Measurements from ENCODE around the gene BLVRB.

BLVRB gene

GRCh38 chr19:40423938-40424337, 41.6 kb downstream of the BLVRB start:
- no peak for TF ChIP-seq CTCF (IDR thresholded peaks at IDR 0.05; ENCODE audit: unreplicated experiment in 3 of 3)
- Mint-ChIP-seq H3K4me3 (peak overlapping the region; percentile 67 to 97 (median 95)), H3K27me3 (ENCODE audit: low read depth) (no peaks in the 10 kb centered on the region), H3K9me3 (no peaks in the 10 kb centered on the region), H3K36me3 (ENCODE audit: low read depth) (peaks cover 6% of the 10 kb centered on the region), H3K4me1 (peaks cover 28% of the 10 kb centered on the region), H3K27ac (peak overlapping the region; percentile 97 to 100 (median 97))

GRCh38 chr19:40422748-40423566, 42.6 kb downstream of the BLVRB start:
- TF ChIP-seq CTCF (IDR thresholded peaks at IDR 0.05; ENCODE audit: unreplicated experiment in 3 of 3) = no peak
- peak overlapping the region; percentile 34 to 83 (median 78) for H3K4me3 Mint-ChIP-seq
- H3K4me1 Mint-ChIP-seq = peaks cover 33% of the 10 kb centered on the region
- no peaks in the 10 kb centered on the region for H3K9me3 Mint-ChIP-seq
- peaks cover 6% of the 10 kb centered on the region for H3K36me3 Mint-ChIP-seq (ENCODE audit: low read depth)
- H3K27ac Mint-ChIP-seq = peak overlapping the region; percentile 83 to 99 (median 98)
- H3K27me3 Mint-ChIP-seq (ENCODE audit: low read depth) = no peaks in the 10 kb centered on the region

- H3K27me3 Mint-ChIP-seq (ENCODE audit: low read depth) = no peaks in the 10 kb centered on the region
- peaks cover 39% of the 10 kb centered on the region for H3K4me1 Mint-ChIP-seq
- no peaks in the 10 kb centered on the region for H3K9me3 Mint-ChIP-seq
- H3K4me3 Mint-ChIP-seq = peak overlapping the region; percentile 34 to 83 (median 78)
- H3K27ac Mint-ChIP-seq = peak overlapping the region; percentile 98 to 99 (median 99)
- H3K36me3 Mint-ChIP-seq (ENCODE audit: low read depth) = peaks cover 6% of the 10 kb centered on the region
- TF ChIP-seq CTCF (IDR thresholded peaks at IDR 0.05; ENCODE audit: unreplicated experiment in 3 of 3) = no peak
Measured at GRCh38 chr19:40421993-40422747, 43.4 kb downstream of the BLVRB start.

GRCh38 chr19:40420766-40421765, 44.5 kb downstream of the BLVRB start:
- Mint-ChIP-seq H3K36me3 (ENCODE audit: low read depth) (peaks cover 6% of the 10 kb centered on the region), H3K27ac (peak overlapping the region; percentile 98 to 99 (median 99)), H3K27me3 (ENCODE audit: low read depth) (no peaks in the 10 kb centered on the region), H3K4me1 (peaks cover 41% of the 10 kb centered on the region), H3K9me3 (no peaks in the 10 kb centered on the region), H3K4me3 (peak overlapping the region; percentile 79 to 86 (median 83))
- peak; percentile 91 to 98 (median 96) for TF ChIP-seq CTCF (IDR thresholded peaks at IDR 0.05; ENCODE audit: unreplicated experiment in 3 of 3)

- Mint-ChIP-seq H3K9me3 (no peaks in the 10 kb centered on the region), H3K36me3 (ENCODE audit: low read depth) (peaks cover 6% of the 10 kb centered on the region), H3K27me3 (ENCODE audit: low read depth) (no peaks in the 10 kb centered on the region), H3K4me1 (peaks cover 46% of the 10 kb centered on the region), H3K27ac (peak overlapping the region; percentile 98 to 99 (median 99)), H3K4me3 (peak overlapping the region; percentile 79 to 86 (median 83))
- no peak for TF ChIP-seq CTCF (IDR thresholded peaks at IDR 0.05; ENCODE audit: unreplicated experiment in 3 of 3)
Measured at GRCh38 chr19:40420451-40420765, 45.1 kb downstream of the BLVRB start.
